ENCODE measurements around the gene KIR3DL1.
"Not testable (repeated sequence)": the region's sequence is repeated elsewhere in the genome, so short reads cannot be mapped to it uniquely, and the experiment has no call there.

Gene KIR3DL1

DNA sequence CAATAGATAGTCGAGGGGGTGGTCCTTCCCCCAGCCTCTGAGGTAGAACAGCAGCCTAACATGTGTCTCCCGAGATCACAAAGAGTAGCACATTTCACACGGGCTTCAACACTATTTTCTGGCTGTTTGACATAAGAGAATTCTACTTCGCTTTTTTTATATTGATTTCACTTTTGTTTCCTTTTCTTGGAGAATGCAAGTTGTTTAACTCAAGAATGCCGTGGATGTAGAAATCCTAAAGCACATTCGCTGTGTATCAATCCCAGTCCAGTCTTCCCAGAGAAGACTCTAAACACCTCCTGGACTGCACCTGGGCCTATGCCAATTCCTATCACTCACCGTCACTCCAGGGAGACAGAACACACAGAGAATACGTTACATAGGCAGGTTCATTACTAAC, 11.8 kb downstream of the KIR3DL1 start:
- H3K4me2 ChIP-seq (ENCODE audit: low read depth, low read length, poor library complexity, severe bottlenecking); H3F3A ChIP-seq (ENCODE audit: insufficient read depth); H3K27me3 ChIP-seq (ENCODE audit: low read length); H2AFZ ChIP-seq (ENCODE audit: low read depth, low read length, severe bottlenecking); H3K79me2 ChIP-seq (ENCODE audit: insufficient read depth, low read length); H3K9me2 ChIP-seq (replicated peaks; ENCODE audit: insufficient read depth, low read length); H4K20me1 ChIP-seq (ENCODE audit: low read depth, low read length); H3K9me3 ChIP-seq (ENCODE audit: insufficient read depth, low read length); H3K27ac ChIP-seq (ENCODE audit: low read depth, low read length); H3K4me3 ChIP-seq (ENCODE audit: insufficient read depth, low read length, poor library complexity, severe bottlenecking); H3K36me3 ChIP-seq (ENCODE audit: low read length); H3K9ac ChIP-seq (ENCODE audit: low read length): not testable (repeated sequence)

GRCh38 chr19:54832496-54832895, 16.2 kb downstream of the KIR3DL1 start, which contains the start of gene KIR2DS4:
Gene KIR2DS4, plus strand, starts transcription at chr19:54832676.
- H4K20me1 ChIP-seq (ENCODE audit: low read depth, low read length); H3K79me2 ChIP-seq (ENCODE audit: insufficient read depth, low read length); H3K4me3 ChIP-seq (ENCODE audit: insufficient read depth, low read length, poor library complexity, severe bottlenecking); H3K4me2 ChIP-seq (ENCODE audit: low read depth, low read length, poor library complexity, severe bottlenecking); H3K9me2 ChIP-seq (replicated peaks; ENCODE audit: insufficient read depth, low read length); H3K9ac ChIP-seq (ENCODE audit: low read length); H3K27me3 ChIP-seq (ENCODE audit: low read length); H2AFZ ChIP-seq (ENCODE audit: low read depth, low read length, severe bottlenecking); H3K27ac ChIP-seq (ENCODE audit: low read depth, low read length); H3F3A ChIP-seq (ENCODE audit: insufficient read depth); H3K9me3 ChIP-seq (ENCODE audit: insufficient read depth, low read length); H3K36me3 ChIP-seq (ENCODE audit: low read length): not testable (repeated sequence)

DNA sequence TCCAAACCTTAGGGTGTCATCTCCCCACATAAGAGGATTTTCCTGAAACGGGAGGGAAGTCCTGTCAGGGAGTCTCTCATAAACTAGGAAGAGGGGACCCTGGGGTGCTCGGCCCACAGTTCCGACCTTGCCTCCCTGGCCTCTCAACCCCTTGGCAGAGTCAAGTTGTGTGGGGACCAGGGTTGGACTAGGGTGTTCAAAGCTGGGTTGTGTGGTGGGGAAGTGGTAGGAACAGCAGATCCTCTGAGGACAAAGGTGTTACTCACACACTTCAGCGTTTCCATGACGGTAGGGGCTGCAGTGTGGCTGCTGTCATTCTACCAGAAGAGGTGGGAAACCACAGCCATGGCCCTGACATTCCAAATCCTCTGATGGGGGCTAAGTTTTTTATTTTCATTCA, 18.9 kb downstream of the KIR3DL1 start:
- not testable (repeated sequence) for H3K27ac ChIP-seq (ENCODE audit: low read depth, low read length); H3K9me3 ChIP-seq (ENCODE audit: insufficient read depth, low read length); H3K9me2 ChIP-seq (replicated peaks; ENCODE audit: insufficient read depth, low read length); H3K27me3 ChIP-seq (ENCODE audit: low read length); H3K36me3 ChIP-seq (ENCODE audit: low read length); H4K20me1 ChIP-seq (ENCODE audit: low read depth, low read length); H2AFZ ChIP-seq (ENCODE audit: low read depth, low read length, severe bottlenecking); H3F3A ChIP-seq (ENCODE audit: insufficient read depth); H3K79me2 ChIP-seq (ENCODE audit: insufficient read depth, low read length); H3K4me2 ChIP-seq (ENCODE audit: low read depth, low read length, poor library complexity, severe bottlenecking); H3K9ac ChIP-seq (ENCODE audit: low read length); H3K4me3 ChIP-seq (ENCODE audit: insufficient read depth, low read length, poor library complexity, severe bottlenecking)

DNA sequence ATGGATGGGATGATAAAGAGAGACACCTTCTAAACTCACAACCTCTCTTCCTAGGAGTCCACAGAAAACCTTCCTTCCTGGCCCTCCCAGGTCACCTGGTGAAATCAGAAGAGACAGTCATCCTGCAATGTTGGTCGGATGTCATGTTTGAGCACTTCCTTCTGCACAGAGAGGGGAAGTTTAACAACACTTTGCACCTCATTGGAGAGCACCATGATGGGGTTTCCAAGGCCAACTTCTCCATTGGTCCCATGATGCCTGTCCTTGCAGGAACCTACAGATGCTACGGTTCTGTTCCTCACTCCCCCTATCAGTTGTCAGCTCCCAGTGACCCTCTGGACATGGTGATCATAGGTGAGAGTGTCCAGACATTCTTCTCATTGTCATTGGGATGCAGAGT, 21.3 kb downstream of the KIR3DL1 start:
- not testable (repeated sequence) for H3F3A ChIP-seq (ENCODE audit: insufficient read depth); H3K4me2 ChIP-seq (ENCODE audit: low read depth, low read length, poor library complexity, severe bottlenecking); H3K36me3 ChIP-seq (ENCODE audit: low read length); H2AFZ ChIP-seq (ENCODE audit: low read depth, low read length, severe bottlenecking); H3K27ac ChIP-seq (ENCODE audit: low read depth, low read length); H3K79me2 ChIP-seq (ENCODE audit: insufficient read depth, low read length); H3K4me3 ChIP-seq (ENCODE audit: insufficient read depth, low read length, poor library complexity, severe bottlenecking); H3K9me3 ChIP-seq (ENCODE audit: insufficient read depth, low read length); H3K27me3 ChIP-seq (ENCODE audit: low read length); H4K20me1 ChIP-seq (ENCODE audit: low read depth, low read length); H3K9ac ChIP-seq (ENCODE audit: low read length); H3K9me2 ChIP-seq (replicated peaks; ENCODE audit: insufficient read depth, low read length)

- H3K27ac ChIP-seq (ENCODE audit: low read depth, low read length); H3K4me2 ChIP-seq (ENCODE audit: low read depth, low read length, poor library complexity, severe bottlenecking); H3K79me2 ChIP-seq (ENCODE audit: insufficient read depth, low read length); H3K9me2 ChIP-seq (replicated peaks; ENCODE audit: insufficient read depth, low read length); H4K20me1 ChIP-seq (ENCODE audit: low read depth, low read length); H3K27me3 ChIP-seq (ENCODE audit: low read length); H3F3A ChIP-seq (ENCODE audit: insufficient read depth); H3K9me3 ChIP-seq (ENCODE audit: insufficient read depth, low read length); H3K9ac ChIP-seq (ENCODE audit: low read length); H3K36me3 ChIP-seq (ENCODE audit: low read length); H2AFZ ChIP-seq (ENCODE audit: low read depth, low read length, severe bottlenecking); H3K4me3 ChIP-seq (ENCODE audit: insufficient read depth, low read length, poor library complexity, severe bottlenecking): not testable (repeated sequence)
These were observed 26.9 kb downstream of the KIR3DL1 start for GRCh38 chr19:54843171-54843570.

- H2AFZ ChIP-seq (ENCODE audit: low read depth, low read length, severe bottlenecking); H3K27ac ChIP-seq (ENCODE audit: low read depth, low read length); H4K20me1 ChIP-seq (ENCODE audit: low read depth, low read length); H3K36me3 ChIP-seq (ENCODE audit: low read length); H3K4me2 ChIP-seq (ENCODE audit: low read depth, low read length, poor library complexity, severe bottlenecking); H3K9me3 ChIP-seq (ENCODE audit: insufficient read depth, low read length); H3K9ac ChIP-seq (ENCODE audit: low read length); H3F3A ChIP-seq (ENCODE audit: insufficient read depth); H3K27me3 ChIP-seq (ENCODE audit: low read length); H3K4me3 ChIP-seq (ENCODE audit: insufficient read depth, low read length, poor library complexity, severe bottlenecking); H3K9me2 ChIP-seq (replicated peaks; ENCODE audit: insufficient read depth, low read length); H3K79me2 ChIP-seq (ENCODE audit: insufficient read depth, low read length): not testable (repeated sequence)
These were observed 33.9 kb downstream of the KIR3DL1 start, which contains the start of gene KIR3DL2 for GRCh38 chr19:54850061-54850640. Gene KIR3DL2, plus strand, starts transcription at chr19:54850443. Its CDS starts 33 bp downstream, at chr19:54850476.
